Endothelial cell of umbilical vein (primary cell): ENCODE measurements around the gene CAMTA1. TPM values are rescaled to one million over a fixed set of nuclear protein-coding genes. Genes with fewer than 3 reads are reported as not detected.

Experiments
- BruUV-seq: library from RNA; stranded (reverse); fragments of 400-500 nt; replicated peaks from 2 replicates; lab custom pipeline; 2021; lab: Mats Ljungman, UMichigan
- CTCF ChIA-PET: fragments of 300-600, 350-600 bp; sonication (Branson Sonifier 250); formaldehyde crosslinking; loops from one replicate; lab custom pipeline; 2021; ENCODE audit warnings: antibody characterized with exemption, inconsistent platforms; lab: Charles Lee
- POLR2A ChIA-PET: fragments of 300-600, 350-600 bp; sonication (Branson Sonifier 250); formaldehyde crosslinking; loops from one replicate; lab custom pipeline; 2021; ENCODE audit warnings: antibody characterized with exemption, inconsistent platforms; lab: Charles Lee
- DNase-seq: peaks from one replicate; pipeline ENCODE4 v3.0.0-alpha.2; 2011; ENCODE audit warnings: low read depth, low spot score
- FAIRE-seq: peaks from 2 replicates; lab custom pipeline; 2011; peaks lifted over from hg19 to GRCh38; lab: Jason Lieb, UNC
- H2AFZ ChIP-seq: 2 replicates; pipeline ENCODE4 v1.6.0; 2012; ENCODE audit warnings: low read depth, low read length, control low read depth, inconsistent platforms
- H3K27ac ChIP-seq: 2 replicates; pipeline ENCODE4 v1.5.1; 2011; ENCODE audit warnings: low read depth, mild to moderate bottlenecking, control low read depth, low read length, moderate library complexity; ENCODE audit not compliant: insufficient read depth
- H3K27me3 ChIP-seq, 2 experiments: 2 replicates each; pipeline versions ENCODE4 v1.6.0 to v1.6.1; 2011; ENCODE audit warnings: low read length in 2 of 2, mixed read lengths in 1 of 2; ENCODE audit not compliant: control insufficient read depth in 2 of 2, insufficient read depth in 2 of 2
- H3K36me3 ChIP-seq, 2 experiments: 2 replicates in 1 of 2; 3 replicates in 1 of 2; pipeline ENCODE4 v1.5.1; 2011; ENCODE audit warnings: low read length in 2 of 2, mild to moderate bottlenecking in 1 of 2, moderate library complexity in 1 of 2; ENCODE audit not compliant: control insufficient read depth in 2 of 2, insufficient read depth in 2 of 2; ENCODE audit errors: extremely low read depth in 1 of 2
- H3K4me1 ChIP-seq: 3 replicates; pipeline ENCODE4 v1.5.1; 2011; ENCODE audit warnings: mild to moderate bottlenecking, low read length; ENCODE audit not compliant: control insufficient read depth, insufficient read depth; ENCODE audit errors: extremely low read depth
- H3K4me2 ChIP-seq: 2 replicates; pipeline ENCODE4 v1.6.1; 2011; ENCODE audit warnings: low read length, control low read depth, mixed read lengths; ENCODE audit not compliant: insufficient read depth
- H3K4me3 ChIP-seq, 3 experiments: fragments of 200-600 bp in 1 of 3; sonication (generic), shearing (Covaris generic) in 1 of 3; replicated peaks in 1 of 3; 2 replicates each; pipeline ENCODE4 v1.5.1; 2011 to 2016; ENCODE audit warnings: control low read depth in 3 of 3, low read length in 3 of 3, mild to moderate bottlenecking in 2 of 3, inconsistent platforms in 1 of 3, low read depth in 1 of 3, moderate library complexity in 1 of 3; ENCODE audit not compliant: insufficient read depth in 1 of 3
- H3K79me2 ChIP-seq: 2 replicates; pipeline ENCODE4 v1.6.0; 2012; ENCODE audit warnings: low read length, inconsistent platforms; ENCODE audit not compliant: control insufficient read depth, insufficient read depth
- H3K9ac ChIP-seq: replicated peaks from 2 replicates; pipeline ENCODE3; 2011; ENCODE audit warnings: low read length, control low read depth; ENCODE audit not compliant: insufficient read depth; ENCODE audit errors: extremely low read depth
- H3K9me1 ChIP-seq: replicated peaks from 3 replicates; pipeline ENCODE4 v1.6.0; 2011; ENCODE audit warnings: mild to moderate bottlenecking, low read length; ENCODE audit not compliant: control insufficient read depth, insufficient read depth; ENCODE audit errors: extremely low read depth
- H3K9me3 ChIP-seq: replicated peaks from 2 replicates; pipeline ENCODE4 v1.5.1; 2012; ENCODE audit warnings: low read length, inconsistent platforms; ENCODE audit not compliant: control insufficient read depth, insufficient read depth
- H4K20me1 ChIP-seq: replicated peaks from 2 replicates; pipeline ENCODE3; 2011; ENCODE audit warnings: mild to moderate bottlenecking, low read length; ENCODE audit not compliant: control insufficient read depth, insufficient read depth; ENCODE audit errors: extremely low read depth
- CTCF ChIP-seq, 2 donors: IDR thresholded peaks; 1 replicate in 1 of 2; 2 replicates in 1 of 2; pipeline ENCODE4 v1.5.1; 2011; ENCODE audit warnings: low read length in 2 of 2, mild to moderate bottlenecking in 2 of 2, moderate library complexity in 2 of 2, control low read depth in 1 of 2, inconsistent platforms in 1 of 2, low read depth in 1 of 2; ENCODE audit not compliant: insufficient read depth in 1 of 2; ENCODE audit errors: extremely low read depth in 1 of 2
- EZH2 ChIP-seq: IDR thresholded peaks from 2 replicates; pipeline ENCODE4 v1.6.1; 2012; ENCODE audit warnings: borderline replicate concordance, low read depth, mild to moderate bottlenecking, moderate library complexity, low read length, inconsistent platforms; ENCODE audit not compliant: severe bottlenecking
- FOS ChIP-seq: IDR thresholded peaks from 2 replicates; pipeline ENCODE4 v1.6.1; 2011; ENCODE audit warnings: mild to moderate bottlenecking, low read length, moderate library complexity, borderline replicate concordance; ENCODE audit not compliant: insufficient read depth
- GATA2 ChIP-seq: IDR thresholded peaks from 2 replicates; pipeline ENCODE4 v1.7.0; 2011; ENCODE audit warnings: low read depth, mild to moderate bottlenecking, moderate library complexity, mixed read lengths, low read length; ENCODE audit not compliant: insufficient read length, insufficient read depth
- JUN ChIP-seq: IDR thresholded peaks from 2 replicates; pipeline ENCODE4 v1.6.1; 2011; ENCODE audit warnings: borderline replicate concordance, low read depth; ENCODE audit not compliant: insufficient read length, insufficient read depth
- MAX ChIP-seq: IDR thresholded peaks from 2 replicates; pipeline ENCODE4 v1.6.1; 2011; ENCODE audit not compliant: insufficient read depth, insufficient read length
- MYC ChIP-seq: IDR thresholded peaks from one replicate; pipeline ENCODE4 v1.6.1; 2011; ENCODE audit warnings: mild to moderate bottlenecking, low read depth, low read length
- POLR2A ChIP-seq: IDR thresholded peaks from 2 replicates; pipeline ENCODE4 v1.6.1; 2012; ENCODE audit warnings: low read depth, mild to moderate bottlenecking, control low read depth, low read length
- POLR2AphosphoS5 ChIP-seq: IDR thresholded peaks from 2 replicates; pipeline ENCODE4 v1.6.1; 2012; ENCODE audit warnings: low read depth, mild to moderate bottlenecking, control low read depth, low read length, moderate library complexity; ENCODE audit not compliant: insufficient read depth
- dilution Hi-C: fragments of 300-500 bp; cut with MboI; formaldehyde crosslinking; loops from one replicate; pipeline ENCODE4 v1.15.0; 2019; ENCODE audit warnings: low sequenced_read_pairs; ENCODE audit not compliant: extremely low pct_ligation_motif_present
- intact Hi-C: fragments of 100-400 bp; cut with micrococcal nuclease; formaldehyde crosslinking; loops from one replicate; pipeline ENCODE4 v1.10.0; 2022
- polyA plus RNA-seq, 4 experiments: library from polyadenylated mRNA; depleted of rRNA in 3 of 4; stranded (reverse) in 3 of 4; unstranded in 1 of 4; fragments of >200 nt; gene quantifications; 2 replicates each; pipeline versions ENCODE4 v1.2.1 to v1.2.3, GENCODE V29; 2011 to 2012; ENCODE audit warnings: missing spikeins in 1 of 4
- total RNA-seq: library from RNA; stranded (reverse); gene quantifications from 2 replicates; pipeline ENCODE4 v1.2.3, GENCODE V29; 2021

The CAMTA1 gene
- total and polyA plus RNA-seq, 2 donors (not counting 3 experiments of a cell fraction or from before 2014, with no cell fraction given) = 50.8 to 92.7 TPM

DNA sequence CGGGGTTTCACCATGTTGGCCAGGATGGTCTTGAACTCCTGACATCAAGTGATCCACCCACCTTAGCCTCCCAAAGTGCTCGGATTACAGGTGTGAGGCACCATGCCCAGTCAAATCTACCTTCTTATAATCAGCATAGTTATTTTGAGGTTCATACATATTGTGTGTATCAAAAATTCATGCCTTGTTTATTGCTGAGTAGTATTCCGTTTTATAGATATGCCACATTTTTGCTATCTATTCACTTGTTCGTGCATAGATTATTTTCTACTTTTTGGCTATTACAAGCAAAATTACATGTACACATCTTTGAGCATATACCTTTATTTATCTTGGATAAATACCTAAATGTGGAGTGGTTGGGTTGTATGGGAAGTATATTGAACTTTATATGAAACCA is 344.9 kb downstream of the CAMTA1 start:
- dilution Hi-C loops (no loop called here), intact Hi-C loops (no loop called here)
- H3K79me2 ChIP-seq = no peaks in the 10 kb centered on the region
- TF ChIP-seq FOS (no peak), POLR2A (no peak), EZH2 (no peak), GATA2 (no peak), MYC (no peak), JUN (no peak), MAX (no peak), CTCF (IDR thresholded peaks at IDR 0.05; ENCODE audit: extremely low read depth in 1 of 2, insufficient read depth in 1 of 2, low read depth in 1 of 2, low read length in 2 of 2) (no peak), POLR2AphosphoS5 (no peak)
- ChIA-PET POLR2A (no interaction called here), CTCF (no interaction called here)
- no peaks in the 10 kb centered on the region for H3K9me1 ChIP-seq
- no peaks in the 10 kb centered on the region for H3K36me3 ChIP-seq
- no peak overlapping the region for H3K27ac ChIP-seq
- no peaks in the 10 kb centered on the region for H3K4me1 ChIP-seq
- no peak for DNase-seq
- H3K9me3 ChIP-seq = no peaks in the 10 kb centered on the region
- no peak overlapping the region for H3K4me3 ChIP-seq
- no peaks in the 10 kb centered on the region for H3K27me3 ChIP-seq
- H3K9ac ChIP-seq = no peak overlapping the region
- H4K20me1 ChIP-seq = no peaks in the 10 kb centered on the region
- BruUV-seq = no TSS peak
- FAIRE-seq = no peak
- H3K4me2 ChIP-seq = no peak overlapping the region
- no peak overlapping the region for H2AFZ ChIP-seq
